NCI-H69 (cell line): ENCODE measurements around the gene ASB8.
A peak's percentile ranks its signal among the peaks of the same experiment; 100 is the strongest.
"Not testable (repeated sequence)": the region's sequence is repeated elsewhere in the genome, so short reads cannot be mapped to it uniquely, and the experiment has no call there.

Experiments
- DNase-seq: peaks from one replicate; lab custom pipeline; 2025; lab: John Stamatoyannopoulos, UW

Gene ASB8

DNA sequence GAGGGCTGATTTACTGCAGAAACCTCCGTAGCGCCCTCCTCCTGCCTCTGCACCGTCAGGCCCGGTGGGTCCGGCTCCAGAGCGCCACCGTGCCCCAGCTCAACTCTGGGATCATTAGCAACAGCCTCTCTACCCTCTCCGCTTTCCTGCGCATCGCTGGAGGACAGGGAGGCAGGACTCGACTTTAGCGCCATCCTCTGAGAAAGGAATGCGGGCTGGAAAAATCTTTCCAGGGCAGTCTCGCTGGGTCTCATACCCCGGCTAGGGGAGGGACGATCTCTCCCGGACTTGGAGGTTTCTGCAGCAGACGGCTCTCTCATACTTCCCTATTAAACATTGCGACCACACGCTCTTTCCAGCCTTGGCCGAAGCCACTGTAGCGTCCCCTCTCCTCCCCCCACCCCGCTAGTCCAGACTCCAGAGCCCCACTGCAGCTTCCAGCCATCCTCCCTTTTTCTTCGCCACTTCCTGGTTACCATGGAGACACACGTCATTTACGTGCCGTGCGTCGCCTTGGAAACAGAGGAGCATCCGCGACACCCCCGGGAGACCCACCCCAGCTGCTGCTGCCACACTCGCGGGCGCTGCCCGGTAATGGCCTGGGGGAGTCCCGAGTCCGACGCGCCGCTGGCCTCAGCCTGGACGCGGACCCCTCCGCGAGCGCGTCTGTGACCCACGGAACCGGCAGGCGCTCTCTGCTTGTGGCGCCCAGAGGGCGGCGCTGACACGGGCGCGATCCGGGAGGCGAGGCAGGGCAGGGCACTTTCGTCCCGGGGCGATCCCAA lies 26.0 kb upstream of the ASB8 start, which contains the start of gene CCDC184:
Gene CCDC184, plus strand, starts transcription at position 554 of the 785 bp plus-strand sequence. CDS start 479 bp downstream, outside the sequence.
- DNase-seq = peak; percentile 96

DNA sequence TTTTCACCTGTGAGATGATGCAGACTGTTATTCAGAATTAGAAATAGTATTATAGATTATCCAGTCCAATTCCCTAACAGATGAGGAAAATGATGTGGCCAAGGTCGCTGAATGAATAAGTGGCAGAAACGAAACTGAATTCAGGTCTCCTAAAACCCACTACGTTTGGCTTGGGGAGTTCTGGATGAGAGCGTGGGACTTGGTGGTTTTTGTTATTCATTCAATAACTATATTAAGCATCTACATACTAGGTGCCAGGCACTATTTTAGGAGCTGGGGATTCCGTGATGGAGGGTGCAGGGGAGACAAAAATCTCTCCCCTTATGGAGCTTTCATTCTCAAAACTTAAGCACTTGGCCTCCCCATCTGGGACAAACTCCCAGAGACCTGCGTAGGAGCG lies 25.3 kb upstream of the ASB8 start:
- no peak for DNase-seq

DNA sequence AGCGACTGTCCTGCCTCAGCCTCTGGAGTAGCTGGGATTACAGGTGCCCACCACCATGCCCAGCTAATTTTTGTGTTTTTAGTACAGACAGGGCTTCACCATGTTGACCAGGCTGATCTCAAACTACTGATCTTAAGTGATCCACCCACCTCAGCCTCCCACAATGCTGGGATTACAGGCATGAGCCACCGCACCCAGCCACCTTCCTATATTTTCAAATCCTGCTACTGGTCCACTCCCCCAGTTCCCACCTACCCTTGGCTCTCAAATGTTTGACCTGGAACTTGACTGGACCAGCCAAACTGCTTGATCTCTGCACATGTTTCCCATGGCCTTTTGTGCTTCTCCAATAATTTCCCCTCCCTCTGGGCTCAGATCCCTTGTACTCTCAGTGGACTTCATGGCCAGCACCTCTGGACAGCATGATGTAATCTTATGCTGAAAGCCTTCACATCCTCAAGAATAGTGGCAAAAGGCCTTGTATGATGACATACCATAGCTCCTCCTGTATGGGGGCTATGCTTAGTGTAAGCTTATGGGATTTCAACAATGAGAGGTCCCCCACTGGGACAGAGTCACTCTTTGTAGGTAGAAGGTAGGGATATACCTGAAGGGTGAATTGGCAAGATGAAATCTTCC lies 23.7 kb upstream of the ASB8 start:
- DNase-seq = no peak

DNA sequence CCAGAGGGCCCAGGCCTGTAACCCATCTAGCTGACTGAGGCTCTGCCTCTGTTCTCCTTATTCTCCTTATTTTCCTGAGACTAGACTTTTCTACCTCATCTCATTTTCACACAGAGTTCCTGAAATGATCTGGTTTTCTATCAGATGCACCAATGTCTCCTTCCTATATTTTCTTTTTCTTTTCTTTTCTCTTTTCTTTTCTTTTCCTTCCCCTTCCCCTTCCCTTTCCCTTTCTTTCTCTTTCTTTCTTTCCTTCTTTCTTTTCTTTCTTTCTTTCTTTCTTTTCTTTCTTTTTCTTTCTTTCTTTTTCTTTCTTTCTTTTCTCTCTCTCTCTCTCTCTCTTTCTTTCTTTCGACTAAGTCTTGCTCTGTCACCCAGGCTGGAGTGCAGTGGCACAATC lies 23.1 kb upstream of the ASB8 start:
- DNase-seq = no peak

DNA sequence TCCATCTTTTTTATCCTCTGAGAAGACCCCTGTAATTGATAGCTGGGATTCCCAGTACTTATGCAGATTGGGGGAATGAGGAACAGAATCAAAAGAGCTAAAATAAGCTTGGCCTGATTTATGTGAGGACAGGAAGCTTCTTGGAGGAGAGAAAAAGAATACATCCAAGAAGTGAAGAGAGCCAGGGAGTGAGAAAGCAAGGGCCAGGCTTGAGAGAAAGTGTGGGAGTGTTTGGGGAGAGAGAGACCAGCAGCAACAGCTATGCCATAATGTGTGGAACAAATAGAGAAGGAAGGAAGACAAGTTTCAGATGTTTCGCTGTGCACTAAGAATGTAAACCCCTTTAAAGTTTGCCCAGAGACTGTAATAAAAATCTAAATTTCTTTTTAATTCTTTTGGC lies 22.2 kb upstream of the ASB8 start:
- no peak for DNase-seq

DNA sequence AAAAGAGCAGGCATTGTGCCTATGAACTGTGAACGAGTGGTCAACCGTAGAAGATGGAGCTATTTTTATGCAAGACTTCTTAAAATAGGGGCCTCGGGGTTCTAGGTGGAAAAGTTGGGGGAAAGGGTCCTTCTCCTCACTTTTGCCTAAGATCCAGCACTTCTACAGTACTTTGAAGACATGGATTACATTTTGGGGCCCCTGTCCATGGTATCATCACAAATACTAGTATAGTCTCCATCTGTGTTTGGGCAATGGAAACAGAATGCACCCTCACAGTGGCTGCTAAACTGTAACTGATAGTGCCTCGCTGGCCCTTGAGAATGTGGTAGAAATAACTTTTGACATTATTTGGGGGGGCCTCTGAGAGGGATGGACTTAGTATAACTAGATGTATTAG lies 20.7 kb upstream of the ASB8 start:
- no peak for DNase-seq

DNA sequence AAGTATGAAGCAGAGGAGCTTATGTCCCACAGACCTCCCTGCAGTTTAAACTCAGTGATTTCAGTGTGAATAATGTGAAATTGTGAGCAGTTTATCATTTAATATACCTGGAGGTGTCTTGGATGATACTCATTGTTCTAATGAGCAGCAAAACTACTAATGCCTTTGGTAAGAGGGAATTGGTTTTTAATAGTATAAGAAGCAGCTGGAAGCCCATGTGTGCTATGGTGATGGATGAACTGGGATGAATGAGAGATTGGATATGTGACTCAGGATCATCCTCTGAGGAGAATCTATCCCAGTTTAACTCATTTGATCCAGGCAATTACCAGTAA lies 19.1 kb upstream of the ASB8 start:
- DNase-seq = no peak

DNA sequence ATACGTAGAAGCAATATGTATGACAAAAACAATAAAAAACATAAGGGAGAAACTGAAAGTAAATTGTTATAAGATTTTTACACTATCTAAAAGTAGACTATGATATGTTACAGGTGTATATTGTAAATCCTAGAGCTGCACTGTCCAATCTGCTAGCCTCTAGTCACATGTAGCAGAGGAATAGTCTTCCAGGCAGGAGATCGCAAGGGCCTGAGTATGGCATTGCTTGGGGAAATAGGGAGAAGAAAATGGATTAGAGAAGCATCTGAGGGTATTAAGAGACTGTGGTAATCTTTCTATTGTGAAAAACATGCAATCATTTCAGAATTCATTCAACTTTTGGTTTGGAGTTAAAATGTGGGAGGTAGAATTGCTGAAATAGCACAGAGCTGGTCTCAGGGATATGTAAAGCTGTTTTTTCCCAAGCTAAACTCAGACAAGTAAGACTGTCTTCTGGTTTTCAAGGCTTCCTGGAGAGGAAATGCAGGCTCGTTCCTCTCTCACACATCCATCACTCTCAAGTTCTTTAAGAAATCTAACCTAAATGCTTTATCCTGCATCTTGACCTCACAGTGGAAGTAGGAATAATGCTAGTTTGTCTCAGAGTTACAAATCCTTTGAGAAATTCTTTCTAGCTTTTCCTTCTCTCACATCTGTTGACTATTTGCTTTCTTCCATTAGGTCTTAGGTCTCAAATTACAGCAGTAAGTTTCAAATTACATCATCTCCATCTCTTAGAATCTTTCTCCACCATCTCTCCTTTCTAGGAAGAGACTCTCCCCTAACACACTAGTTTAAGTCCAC lies 18.5 kb upstream of the ASB8 start:
- no peak for DNase-seq

DNA sequence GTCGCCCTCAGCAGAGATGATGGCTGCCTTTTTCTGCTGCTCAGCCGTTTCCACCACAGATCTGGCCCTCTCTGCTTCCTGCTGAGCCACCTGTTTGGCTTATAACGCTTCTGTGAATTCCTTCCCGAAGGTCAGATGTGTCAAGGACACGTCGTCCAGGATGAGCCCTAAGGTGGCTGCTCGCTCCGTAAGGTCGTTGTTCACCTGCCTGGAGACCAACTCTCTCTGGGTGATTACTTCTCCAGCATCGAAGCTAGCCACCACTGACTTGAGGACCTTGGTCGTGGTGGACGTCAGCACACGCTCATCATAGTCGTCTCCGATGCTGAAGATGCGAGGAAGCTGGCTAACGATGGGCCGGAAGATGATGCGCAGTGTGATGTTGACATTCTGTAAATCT lies 11.7 kb upstream of the ASB8 start:
- no peak for DNase-seq

DNA sequence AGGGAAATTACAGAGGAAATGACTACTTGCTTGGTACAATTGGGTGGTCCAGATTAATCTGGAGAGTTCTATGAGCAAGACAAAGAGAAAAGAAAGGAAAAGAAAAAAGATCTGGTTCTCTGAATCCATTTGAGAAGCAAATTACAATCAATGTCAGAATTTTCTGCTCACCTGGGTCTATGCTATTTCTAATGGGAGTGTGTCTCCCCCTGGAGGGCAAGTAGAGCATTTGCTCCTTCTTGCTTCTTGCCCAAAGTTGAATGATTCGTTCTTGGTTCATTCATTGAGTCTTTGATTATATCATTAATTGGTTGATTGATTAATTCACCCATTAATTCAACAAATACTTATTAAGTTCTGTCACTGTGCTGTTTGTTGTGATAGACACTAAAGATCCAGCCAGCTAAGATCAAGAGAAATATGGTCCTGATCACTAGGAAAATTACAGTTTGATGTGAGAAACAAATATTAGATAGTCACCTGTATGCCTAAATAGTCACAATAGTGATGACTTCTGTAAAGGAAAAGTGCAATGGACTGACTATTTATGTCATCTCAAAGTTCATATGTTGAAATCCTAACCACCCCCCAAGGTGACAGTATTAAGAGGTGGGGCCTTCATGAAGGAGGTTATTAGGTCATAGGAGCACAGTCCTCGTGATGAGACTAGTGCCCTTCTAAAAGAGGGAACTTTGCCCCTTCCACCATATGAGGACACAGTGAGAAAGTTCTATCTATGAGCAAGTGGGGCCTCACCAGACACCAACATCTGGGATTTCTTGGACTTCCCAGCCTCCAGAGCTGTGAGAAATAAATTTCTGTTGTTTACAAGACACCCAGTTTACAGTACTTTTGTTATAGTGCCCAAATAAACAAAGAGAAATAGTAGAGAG lies 8.0 kb upstream of the ASB8 start:
- peak; percentile 76 for DNase-seq

DNA sequence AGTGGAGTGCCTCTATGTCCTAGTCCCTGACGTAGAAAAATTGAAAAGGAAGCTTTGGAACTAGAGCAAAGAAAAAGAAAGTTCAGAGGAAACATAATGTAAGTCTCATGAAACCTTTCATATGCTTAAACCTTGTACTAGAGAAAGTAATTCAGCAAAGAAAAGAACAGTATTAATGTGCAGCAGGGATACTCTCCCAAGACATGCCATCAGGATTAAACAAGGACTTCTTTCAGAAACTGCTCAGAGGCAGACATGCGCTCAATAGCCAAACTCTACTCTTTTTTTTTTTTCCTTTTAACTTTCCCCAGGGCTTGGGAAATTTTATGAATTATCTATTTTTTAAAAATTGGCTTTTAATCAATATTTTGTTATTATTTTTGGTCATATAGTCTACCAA lies 7.1 kb upstream of the ASB8 start:
- no peak for DNase-seq

DNA sequence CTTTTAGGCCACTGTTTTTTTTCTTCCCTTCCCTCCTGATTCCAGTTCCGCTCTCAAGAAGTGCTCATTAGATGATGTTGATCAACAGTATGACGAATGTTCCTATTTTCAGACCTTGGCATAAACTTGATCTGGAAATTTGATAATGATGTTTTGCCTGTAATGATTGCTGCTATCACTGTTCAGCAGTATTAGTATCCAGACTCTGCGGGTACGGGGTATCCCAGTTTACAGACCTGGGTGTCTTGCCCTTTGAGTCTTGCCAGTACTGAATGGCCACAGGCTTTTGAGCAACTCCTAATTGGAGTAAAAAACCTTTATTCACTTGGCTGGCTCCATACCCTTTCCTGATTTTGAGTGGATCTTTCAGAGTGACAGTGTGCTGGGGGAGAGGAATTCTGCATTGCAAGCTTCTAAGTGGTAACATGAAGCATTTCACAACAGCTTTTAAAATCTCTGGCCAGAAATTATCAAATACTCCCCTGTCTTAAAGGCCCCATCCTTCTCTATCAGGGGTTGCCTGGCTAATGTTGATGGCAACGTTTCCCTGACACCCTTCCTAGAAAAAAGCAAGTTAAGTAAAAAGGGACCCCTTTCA lies 5.9 kb upstream of the ASB8 start:
- DNase-seq = no peak

DNA sequence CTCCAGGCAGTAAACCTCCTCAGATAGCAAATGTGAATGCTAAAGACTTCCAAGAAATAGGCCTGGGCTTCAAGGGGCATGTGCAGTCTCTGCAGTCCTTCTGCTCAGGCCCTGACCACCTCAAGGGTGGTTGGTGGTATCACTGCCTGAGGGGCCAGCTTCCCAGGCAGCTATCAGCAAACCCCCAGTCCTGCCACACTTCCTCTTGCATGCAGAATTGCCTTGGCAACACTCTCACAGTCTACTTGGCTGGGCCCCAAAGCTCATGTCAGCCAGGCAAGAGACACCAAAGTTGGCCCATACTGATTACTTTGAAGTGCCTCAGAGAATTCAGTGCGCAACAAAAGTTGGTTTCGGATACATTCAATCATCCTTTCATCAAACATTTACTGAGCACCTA lies 3.5 kb upstream of the ASB8 start:
- DNase-seq = no peak

DNA sequence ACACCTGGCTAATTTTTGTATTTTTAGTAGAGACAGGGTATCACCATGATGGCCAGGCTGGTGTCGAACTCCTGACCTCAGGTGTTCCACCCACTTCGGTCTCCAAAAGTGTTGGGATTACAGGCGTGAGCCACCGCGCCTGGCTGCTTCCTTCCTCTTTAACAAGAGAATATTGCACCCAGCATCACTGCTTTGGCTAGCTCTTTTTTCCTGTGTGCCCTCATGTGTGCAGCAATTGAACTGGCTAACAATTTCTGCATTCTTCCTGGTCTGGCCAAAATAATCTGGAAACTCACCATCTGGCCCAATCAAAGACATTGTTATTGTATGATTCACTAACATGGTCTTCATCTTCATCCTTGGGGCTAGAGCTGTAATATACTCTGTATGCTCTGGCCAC lies 2.7 kb upstream of the ASB8 start:
- no peak for DNase-seq

DNA sequence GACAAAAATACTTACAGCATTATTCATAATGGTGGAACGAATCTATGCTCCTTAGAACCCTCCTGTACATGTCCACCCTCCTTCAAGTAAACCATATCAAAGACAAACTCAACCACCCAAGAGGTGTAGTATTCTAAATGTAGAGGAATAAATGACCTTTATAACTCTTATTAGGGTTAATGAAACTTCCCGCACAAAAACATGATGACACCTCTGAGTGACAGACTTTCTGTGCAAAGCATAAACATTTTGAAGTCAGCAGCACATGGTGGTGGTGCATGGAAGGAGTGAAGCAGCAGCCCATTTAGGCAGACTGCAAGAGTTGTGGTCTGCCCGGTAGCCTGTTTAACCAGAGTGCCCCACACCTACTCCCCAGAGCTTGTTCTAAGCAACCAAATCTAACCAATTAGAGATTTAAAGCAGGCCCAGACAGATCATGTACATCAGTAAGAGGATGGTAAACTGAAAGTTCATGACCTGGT lies 615 bp upstream of the ASB8 start:
- DNase-seq = peak; percentile 23

DNA sequence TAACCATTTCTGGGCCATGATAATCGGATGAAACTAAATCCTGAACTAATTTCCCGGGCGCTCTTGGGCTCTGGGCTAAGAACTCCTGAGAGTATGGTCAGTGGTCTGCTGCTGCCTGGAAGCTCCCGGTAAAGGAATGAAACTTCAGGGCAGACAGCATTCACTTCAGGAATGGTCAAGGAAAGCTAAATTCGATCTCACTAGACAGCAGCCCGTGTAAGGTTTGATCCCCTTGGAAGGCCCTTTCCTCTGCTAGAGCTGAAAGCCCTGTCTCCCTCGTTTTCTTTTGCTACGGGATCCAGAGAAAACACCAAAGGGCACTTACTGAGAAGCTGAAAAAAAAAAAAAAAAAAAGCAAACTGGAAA lies 680 bp downstream of the ASB8 start:
- DNase-seq = no peak

DNA sequence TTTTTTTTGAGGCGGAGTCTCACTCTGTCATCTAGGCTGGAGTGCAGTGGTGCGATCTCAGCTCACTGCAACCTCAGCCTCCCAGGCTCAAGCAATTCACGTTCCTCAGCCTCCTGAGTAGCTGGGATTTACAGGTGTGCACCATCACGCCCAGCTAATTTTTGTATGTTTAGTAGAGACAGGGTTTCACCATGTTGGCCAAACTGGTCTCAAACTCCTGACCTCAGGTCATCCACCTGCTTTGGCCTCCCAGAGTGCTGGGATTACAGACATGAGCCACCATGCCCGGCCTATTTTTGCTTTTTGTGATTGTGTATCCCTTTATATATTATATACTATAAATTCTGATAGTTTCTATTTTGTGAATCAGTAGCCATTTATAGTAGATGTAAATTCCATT lies 1.5 kb downstream of the ASB8 start:
- not testable (repeated sequence) for DNase-seq

DNA sequence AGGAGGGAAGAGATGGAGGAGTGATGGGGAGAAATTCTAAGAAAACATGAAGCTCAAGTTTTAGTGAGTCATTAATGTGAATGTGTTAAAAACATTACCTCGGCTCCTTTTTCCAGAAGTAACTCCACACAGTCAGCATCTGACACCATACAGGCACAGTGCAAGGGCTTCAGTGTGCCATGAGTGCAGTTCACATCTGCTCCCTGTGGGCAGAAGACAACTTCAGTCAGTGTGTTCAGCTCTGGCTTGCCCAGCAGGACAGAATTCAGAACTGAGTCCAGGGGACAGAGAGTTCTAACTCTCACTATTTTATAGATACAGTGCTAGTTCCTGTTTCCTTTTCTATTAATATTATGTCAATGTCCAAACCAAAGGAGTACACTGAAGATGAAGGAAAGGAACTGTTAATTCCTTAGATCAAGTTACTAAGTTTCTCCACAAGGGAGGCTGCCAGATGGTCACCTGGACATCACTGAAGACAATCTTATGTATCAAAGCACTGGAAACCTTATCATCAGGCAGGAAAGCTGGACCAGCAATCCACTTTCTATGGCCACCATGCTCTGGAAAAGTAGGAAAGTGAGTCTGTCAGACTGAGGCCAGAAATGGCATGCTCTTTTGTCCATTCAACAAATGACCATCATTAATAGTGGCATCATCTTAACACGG lies 6.1 kb downstream of the ASB8 start:
- DNase-seq = no peak

DNA sequence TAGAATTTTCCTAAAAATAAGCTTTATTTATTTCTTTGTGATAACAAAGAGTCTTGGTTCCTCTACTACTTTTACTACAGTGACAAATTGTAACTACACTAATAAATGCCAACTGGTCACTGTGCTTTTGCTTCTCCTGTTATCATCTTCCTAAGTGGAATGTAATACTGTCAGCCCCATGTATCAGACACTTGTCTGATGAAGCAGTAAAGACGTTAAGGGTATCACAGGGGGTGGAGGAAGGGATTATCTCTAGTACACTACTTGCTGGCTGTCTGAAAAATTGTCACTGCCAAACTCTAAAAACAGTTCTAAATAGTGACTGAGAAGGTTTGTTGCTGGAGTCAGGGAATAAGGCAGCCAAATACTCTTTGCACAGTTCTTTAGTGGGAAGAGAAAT lies 11.3 kb downstream of the ASB8 start:
- DNase-seq = no peak

DNA sequence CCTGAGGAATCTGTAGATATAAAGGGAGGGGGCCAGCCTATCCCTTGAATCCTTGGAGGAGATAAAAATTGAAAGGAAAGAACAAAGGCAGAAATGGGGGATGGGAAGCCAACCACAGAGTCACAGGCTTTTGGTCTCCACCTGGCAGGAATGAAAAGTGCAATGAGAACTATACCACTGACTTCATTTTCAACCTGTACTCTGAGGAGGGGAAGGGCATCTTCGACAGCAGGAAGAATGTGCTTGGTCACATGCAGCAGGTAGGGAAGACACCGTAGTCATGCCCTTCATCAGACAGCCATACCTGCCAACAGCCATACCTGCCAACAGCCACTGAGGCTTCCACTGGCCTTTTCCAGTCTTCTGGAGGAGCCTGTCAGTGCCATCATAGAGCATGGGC lies 13.4 kb downstream of the ASB8 start:
- DNase-seq = no peak
